GM19043 (cell line): ENCODE data around the gene CYGB.

ENCODE experiments used
- ATAC-seq: cut with Tn5 transposase; IDR thresholded peaks from one replicate; pipeline ENCODE4 v1.9.1; 2021; ENCODE audit warnings: low read depth; ENCODE audit not compliant: unreplicated experiment

Gene CYGB

DNA sequence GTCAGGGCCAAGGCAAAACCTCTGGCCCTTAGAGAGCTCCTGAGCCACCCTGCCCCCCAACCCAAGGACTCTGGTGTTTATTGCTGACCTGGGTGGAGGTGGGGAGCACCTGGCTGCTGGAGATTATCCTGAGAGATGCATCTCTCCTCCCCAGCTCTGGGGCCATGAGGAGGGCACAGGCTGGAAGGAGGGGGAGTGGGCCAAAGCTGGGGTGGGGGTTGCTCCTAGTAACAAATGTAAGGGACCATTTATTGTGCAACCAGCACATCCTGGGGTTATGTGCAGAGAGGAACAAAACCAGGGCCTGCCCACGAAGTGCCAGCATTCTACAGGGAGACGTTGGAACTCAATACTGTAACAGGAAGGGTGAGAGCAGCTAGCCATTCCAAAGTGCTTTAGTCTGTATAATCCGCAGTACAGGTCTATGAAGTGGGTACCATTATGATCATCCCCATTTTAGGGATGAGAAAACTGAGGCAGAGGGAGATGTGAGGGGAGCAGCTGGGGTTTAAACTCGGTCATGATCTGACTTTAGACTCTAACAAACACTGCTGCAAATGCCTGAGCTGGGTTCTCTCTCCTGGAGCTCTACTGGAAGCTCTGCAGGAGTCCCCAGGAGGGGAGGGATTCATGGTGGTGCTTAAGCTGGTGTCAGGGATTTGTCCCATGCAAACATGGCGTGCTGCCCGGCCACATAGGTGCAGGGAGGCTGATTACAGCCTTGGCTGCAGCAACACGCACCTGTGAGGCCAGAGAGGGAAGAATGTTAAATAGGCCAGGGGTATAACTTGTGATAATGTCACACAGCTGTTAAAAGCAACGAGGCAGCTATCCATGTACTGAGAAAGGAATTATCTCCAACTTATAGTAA is 34.9 kb downstream of the CYGB start:
- ATAC-seq: no peak

DNA sequence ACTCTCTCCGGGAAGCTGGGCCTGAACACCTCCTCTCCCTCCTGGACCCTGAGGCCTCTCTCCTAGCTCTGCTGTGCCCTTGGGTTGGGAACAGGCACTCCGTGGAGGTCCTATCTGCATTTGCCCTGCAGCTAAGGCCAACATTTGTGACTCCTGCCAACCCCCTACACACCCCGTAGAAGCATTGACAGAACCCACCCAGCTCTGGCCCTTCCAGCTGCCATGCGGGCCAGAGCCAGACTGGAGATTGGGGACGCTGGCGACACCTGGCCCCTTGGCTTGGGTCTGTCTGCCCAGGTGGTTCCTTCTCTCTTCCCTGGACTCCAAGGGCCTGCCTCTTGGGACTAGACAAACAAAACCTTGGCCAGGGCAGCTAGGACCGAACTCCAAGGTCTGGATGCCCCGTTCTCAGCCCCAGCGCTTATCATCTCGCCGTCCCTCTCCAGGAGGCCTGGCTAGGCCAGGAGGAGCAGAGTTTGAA is 35.6 kb downstream of the CYGB start:
- no peak for ATAC-seq

DNA sequence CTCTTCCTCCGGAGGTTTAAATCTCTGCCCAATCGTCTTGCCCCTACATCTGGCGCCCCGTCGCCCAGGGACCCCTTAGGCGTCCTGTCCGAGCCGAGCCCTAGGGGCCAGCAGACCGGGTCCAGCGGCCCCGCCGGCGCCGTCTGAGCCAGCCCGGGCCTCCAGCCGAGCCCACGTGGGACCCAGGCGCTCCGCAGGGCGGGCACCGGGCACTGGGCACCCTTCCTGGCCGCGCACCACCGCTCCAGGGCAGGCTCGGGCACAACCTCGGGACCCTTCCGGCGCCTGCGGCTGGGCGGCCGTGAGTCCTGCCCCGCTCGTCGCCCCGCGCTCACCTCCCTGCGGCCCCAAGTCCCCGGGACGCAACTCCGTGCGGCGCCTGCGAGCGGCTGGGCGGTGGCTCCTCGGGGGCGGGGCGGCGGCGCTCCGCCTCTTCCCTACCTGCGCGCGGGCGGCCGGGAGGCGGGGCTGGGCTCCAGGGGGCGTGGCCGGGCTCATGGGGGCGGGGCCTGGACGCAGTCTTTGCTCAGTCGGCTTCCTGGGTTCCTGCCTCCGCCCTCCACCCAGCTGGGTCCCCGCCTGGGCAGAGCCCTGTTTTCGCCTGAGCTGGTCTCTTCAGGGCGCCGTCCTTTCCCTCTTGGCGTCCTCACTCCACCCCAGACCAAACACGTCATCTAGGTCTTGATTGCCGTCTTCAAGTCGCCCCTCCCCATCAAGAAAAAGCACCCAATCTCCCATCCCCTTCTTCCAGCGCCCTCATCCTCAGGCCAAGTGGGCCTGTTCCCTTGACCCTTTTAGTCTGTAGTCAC is 36.3 kb downstream of the CYGB start, which contains the start of gene RHBDF2:
RHBDF2 (minus strand) TSS at position 406 of the 809 bp plus-strand sequence. CDS start 19,899 bp downstream, outside the sequence.
- no peak for ATAC-seq

DNA sequence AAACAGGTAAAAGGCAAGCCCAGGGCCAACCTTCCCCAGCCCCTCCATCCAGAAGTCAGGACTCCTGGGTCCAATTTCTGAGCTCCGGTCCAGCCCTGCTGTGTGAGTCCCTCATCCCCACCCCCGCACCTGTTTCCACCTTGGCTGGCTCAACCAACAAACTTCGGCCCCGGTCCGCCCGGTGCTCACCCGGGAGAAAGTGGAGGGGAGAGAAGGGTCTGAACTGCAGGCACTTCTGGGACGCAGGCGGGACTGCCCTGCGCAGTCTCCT is 36.8 kb downstream of the CYGB start:
- no peak for ATAC-seq

DNA sequence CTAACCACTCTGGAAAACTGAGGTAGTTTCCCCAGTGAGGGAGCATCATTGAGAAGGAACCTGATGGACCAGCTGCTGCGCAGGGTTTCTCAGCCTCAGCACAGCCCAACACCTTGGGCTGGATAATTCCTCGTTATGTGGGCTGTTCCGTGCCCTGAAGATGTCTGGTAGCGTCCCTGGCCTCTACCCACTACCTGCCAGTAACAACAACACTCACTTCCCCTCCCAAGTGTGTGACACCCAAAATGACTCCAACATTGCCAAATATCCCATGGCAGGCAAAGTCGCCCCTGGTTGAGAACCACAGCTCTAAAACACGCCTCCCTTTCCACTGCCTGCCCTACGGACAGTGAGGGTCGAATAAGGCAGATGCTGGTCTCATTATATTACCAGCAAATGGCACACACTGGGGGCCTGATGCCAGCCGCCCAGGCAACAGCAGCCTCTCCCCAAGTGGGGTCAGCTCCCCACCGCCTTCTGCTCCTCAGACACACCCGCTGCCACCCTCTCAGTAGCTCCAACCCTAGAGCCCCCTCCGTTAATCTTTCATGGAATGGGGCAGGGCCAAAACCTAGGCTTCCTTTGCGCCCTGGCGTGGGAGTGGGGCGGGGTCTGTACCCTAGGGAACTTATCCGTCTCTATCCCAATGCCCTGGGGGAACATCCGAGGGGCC is 37.3 kb downstream of the CYGB start:
- no peak for ATAC-seq

DNA sequence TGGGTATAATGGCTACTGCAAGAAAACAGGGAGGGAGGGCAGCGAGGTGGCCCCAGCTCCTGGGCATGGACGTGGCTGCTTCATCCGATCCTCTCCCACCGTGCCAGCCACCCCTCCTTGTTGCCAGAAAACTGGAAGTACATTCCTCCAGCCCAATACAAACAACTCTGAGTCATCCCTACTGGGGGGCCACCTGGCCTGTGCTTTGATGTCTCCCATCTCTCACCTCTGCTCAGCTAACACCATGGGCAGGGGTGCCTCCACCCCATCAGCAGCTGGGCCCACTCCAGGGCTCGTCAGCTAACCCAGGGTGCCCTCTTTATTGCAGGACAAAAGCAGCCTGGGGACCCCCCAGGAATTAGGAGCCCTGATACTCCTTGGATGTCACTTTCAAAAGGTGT is 38.2 kb downstream of the CYGB start:
- ATAC-seq: no peak

DNA sequence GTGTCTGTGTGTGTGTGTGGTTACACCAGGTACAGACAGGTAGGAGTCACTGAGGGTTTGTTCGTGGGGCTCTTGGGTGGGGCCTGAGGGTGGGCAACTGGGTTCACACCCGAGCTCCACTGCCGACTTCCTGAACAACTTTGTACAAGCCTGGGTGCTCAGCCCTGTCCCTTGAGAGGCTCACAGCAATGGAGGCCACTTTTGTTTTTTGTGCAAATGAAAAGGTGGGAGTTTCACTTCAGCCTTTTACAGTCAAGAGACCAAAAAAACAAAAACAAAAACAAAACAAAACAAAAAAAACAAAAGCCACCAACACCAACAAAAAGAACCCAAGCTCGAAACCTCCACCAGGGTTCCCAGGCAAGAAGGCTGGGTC is 38.6 kb downstream of the CYGB start:
- ATAC-seq: no peak

DNA sequence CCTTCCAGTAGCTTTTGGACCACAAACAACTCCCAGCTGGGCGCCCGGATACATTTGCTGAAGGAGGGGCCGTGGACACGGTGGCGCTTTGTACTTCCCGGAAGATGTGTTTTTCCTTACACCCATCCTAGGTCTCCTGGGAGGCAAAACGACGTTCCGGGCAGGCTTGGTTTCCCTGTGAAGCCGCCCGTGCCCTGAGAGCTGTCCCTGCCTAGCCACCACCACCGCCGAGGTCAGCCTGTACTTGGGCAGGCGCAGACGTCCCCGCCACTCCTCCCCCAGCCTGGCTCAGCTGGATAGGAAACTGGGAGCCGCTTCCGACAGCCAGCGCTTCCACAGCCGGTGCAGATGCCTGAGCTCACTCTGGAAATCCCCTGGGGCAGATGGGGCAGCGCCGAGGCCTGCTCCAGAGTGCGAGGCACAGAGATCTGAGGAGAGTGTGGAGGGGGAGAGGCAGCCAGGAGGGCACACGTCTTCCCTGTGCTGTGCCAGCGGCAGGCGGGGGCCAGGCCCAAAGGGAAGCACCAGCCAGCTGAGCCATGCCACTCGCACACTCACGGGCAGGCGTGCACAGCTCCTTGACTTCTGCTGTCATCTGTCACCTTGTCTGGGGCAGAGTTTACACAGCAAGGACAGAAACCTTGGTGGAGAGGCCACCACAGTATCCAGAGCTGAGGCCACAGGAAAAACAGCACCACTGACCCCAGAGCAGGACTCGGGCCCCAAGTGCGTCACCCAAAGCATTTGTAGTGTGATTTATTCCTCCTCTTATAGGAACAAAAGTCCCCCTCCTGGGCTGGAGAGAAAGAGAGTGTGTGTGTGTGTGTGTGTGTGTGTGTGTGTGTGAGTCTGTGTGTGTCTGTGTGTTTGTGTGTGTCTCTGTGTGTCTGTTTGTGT is 39.3 kb downstream of the CYGB start:
- no peak for ATAC-seq

DNA sequence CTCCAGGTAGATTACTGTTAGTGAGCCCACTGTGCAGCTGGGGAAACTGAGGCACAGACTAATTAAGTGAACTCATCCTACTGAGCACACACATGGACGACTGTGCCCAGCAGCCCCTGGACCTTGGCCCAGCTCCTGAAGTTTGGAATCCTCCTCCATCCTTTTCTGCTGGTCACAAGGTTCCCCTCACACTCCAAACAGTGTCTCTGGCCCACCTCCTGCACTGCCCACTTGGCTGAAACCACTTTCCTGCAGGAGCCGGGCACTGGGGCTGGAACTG is 39.9 kb downstream of the CYGB start:
- no peak for ATAC-seq

DNA sequence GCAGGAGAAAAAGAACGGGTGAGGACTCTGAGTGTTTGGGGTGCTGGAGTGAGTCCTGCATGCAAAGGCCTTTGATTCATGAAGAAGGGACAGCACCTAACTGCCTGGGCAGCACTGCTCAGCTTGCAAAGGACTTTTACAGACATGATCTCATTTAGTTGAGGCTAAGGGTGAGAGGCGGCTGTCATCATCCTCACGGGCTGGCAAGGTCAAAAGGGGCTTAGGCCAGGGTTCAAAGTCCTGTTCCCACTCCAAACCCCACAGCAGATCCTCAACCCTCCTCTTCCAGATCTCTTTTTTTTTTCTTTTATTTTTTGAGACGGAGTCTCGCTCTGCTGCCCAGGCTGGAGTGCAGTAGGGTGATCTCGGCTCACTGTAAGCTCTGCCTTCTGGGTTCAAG is 41.0 kb downstream of the CYGB start:
- no peak for ATAC-seq

DNA sequence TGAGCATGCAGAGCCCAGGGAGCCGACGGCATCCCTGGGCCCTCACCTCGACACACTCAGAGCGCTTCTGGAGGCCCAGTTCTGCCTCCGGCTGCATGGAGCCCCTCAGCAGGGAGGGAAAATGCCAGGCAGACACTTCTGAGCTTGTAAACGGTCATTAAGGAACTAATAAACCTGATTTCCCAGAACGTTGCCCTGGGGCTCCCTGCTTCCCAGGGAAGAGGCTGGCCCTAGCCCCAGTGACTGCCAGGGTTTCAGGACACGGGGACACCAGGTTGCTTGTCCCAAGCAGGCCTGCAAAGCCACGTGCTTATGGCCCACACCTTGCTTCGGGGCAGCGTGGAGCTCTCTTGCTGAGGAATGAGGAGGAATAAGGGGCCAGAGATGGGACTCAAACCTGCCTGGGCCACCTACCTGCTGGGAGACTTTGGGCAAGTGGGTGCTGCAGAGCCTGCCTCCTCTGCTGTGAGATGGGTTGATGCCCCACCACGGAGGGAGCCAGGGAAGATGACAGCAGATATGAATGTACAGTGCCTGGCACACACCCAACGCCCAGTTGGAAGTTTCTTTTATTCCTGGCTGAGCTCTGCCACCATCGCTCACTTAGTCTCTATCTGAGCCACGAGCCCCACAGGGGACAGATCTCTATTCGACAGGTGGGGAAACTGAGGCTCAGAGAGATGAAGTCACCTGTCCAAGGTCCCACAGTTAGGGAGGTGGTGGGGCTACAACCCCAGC is 41.7 kb downstream of the CYGB start:
- no peak for ATAC-seq

DNA sequence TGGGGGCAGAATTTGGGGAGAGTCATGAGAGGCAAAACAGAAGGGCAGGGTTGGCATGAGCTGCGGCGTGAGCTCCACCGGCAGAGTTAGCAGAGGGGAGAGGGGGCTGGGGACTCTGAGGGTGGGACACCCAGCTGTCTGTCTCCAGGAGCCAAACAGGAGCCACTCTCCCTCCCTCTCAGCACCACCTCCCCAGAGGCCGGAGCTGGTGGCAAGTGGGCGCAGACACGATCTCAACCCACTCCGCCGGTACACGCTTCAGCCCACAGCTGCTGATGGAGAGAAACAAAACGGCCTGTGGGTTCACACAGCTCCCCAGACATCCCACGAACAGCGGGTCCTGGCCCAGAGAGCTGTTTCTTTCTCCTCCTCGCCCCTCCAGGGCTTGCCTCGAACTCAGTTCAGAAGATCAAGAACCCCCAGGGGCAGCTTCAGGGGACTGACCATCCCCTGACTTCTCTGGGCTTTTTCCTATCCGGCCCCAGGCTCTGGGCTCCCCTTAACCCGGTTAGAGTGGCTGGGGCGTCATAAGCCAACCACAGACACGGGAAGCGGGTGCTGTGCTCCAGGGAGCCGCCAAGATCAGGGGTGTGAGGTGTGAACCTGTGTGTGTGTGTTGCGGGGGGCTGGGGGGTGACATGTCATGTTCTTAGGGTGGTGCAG is 43.9 kb downstream of the CYGB start:
- ATAC-seq: no peak

DNA sequence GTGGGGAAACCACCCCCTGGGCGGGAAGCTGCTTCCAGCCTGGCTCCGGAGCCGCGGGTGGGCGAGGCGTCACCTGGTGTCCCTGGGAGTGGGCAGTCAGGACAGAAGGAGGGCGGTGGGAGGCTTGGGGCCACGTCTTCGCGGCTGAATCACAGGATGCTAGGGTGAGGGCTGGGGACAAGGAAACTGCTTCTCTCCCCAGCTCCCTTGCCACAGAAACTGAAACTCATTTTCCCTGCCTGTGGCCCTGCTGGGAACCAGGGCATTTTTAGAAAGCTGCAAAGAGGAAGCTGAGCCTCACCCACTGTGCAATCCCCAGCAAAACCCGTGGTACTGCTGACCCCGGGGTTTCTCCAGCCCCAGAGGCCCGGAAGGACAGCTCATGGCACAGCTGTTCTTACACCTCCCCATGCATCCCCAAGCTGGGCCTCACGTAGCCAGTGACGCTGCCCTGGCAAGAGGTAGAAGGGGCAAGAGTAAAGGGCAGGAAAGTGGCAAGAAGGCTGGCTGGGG is 44.5 kb downstream of the CYGB start:
- ATAC-seq: peak; percentile 38

DNA sequence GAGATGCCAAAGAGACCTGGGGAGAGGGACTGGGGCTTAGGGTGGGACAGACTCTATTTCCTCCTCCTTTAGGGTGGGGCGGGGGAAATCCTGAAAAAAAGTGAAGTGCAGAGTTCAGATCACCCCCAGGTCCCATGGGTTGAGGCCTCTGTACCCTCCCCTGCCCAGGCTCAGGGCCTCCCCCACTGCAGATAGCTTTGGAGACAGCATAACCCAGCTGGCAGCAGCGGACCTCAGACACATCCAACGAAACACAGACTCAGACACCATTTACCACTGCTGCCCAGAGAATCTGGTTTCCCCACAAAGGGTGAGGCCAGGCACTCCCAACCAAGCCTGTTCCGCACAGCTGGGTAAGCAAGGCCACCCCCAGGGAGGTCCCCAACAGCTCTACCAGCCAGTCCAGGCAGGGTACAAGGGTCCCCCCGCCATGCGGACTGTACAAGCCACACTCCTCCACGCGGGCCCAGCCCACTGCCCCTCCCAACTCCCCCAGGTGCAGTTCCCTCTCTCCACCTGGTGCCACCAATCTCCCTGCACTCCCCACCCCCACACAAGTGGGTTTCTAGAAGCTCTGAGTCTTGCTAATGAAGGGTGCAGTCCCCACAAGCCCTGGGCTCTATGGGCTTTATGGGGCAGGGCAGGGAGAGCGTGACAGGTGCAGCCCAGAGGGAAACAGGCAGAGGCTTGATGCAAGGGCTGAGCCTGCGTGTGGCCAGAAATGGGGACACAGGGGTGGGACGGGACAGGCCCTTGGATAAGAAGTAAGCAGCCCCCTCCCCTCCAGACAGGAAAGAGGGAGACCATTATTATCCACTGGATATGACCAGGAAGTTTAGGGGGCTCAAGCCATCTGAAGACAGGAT is 45.2 kb downstream of the CYGB start:
- ATAC-seq: peak; percentile 29

DNA sequence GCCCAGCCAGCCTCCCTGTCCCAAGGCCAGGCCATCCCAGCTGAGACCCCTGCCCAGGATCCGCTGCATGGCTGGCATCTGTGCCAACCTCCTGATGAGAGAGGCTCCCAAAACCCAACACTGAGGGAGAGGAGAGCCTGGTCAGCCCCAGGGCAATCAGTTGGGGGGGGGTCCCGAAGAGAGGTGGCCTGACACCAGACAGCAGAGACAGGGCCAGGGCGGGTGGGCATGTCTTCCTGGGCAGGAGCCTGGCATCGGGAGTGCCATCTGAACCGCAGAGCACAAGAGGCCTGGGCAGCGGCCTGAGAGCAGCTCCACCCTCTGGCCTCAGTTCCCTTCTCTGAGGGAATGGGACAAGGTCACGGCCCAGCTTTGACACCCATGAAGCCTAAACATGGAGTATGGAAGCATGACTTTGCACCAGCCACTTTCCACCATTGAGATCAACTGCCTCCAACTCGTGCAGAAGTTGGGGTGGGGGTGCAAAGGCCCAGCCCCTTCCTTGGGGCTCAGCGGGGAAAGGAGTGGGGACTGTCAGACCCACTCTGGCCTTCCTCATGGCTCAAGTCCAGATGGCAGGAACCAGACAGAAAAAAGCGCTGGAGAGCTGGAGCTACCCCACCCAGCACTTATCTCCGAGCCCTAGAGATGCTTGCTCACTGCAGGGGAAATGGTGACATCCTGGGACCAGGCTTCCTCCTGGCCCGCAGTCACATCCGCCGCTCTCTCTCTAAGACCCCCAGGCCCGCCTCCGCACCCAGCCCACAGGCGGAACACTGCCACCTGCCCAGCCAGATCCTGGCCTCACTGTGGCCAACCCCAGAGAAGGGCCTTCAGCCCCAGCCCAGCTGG is 46.0 kb downstream of the CYGB start:
- ATAC-seq: peak; percentile 10

DNA sequence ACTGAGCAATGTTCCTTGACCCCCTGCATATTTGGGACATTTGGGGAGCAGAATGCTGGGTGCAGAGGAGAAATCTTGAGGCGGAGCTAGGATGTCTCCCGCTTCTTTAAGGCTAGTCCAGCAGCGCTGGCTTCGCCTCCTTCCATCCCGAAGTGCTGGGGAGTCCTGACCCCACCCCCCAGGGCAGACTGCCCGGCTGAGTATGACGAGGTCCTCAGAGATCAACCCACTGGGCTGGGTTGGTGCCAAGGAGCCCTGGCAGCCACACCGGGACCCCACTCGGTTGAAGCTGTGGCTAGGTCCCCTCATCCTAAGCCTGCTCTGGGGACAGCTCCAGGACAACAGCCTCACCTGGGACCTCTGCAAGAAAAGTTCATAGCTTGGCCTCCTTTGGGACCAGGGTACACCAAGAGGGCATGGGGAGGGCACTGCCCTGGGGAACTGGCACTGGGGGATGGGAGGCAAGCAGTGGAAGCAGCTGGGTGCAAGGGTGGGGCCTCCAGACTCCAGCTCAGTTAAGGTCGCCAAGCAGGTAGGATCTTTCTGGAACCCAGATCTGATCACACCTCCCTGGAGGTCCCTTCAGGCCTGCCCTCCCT is 47.3 kb downstream of the CYGB start:
- ATAC-seq: no peak
